PC-3 (cell line): ENCODE measurements around the gene BANK1.

Experiments used
- CTCF ChIP-seq: fragments of 300-600 bp; sonication (generic); conservative IDR thresholded peaks from 2 replicates; pipeline ENCODE4 v1.5.1; 2017; ENCODE audit warnings: antibody characterized with exemption, low read depth, mild to moderate bottlenecking, low read length
- EZH2 ChIP-seq: fragments of 300-600 bp; sonication (generic); IDR thresholded peaks from one replicate; pipeline ENCODE4 v1.6.1; 2017; ENCODE audit warnings: antibody characterized with exemption, mild to moderate bottlenecking, low read length; ENCODE audit not compliant: unreplicated experiment
- EZH2phosphoT487 ChIP-seq: fragments of 300-600 bp; sonication (generic); IDR thresholded peaks from 2 replicates; pipeline ENCODE4 v1.6.1; 2018; ENCODE audit warnings: mild to moderate bottlenecking, antibody characterized with exemption, low read length, borderline replicate concordance

GRCh38 chr4:102061133-102061532, 270.6 kb downstream of the BANK1 start:
- no peak for TF ChIP-seq CTCF
- TF ChIP-seq EZH2: no peak
- no peak for TF ChIP-seq EZH2phosphoT487
